ENCODE measurements around the gene ACAP1.
"Not testable (repeated sequence)": the region's sequence is repeated elsewhere in the genome, so short reads cannot be mapped to it uniquely, and the experiment has no call there.

Gene ACAP1

DNA sequence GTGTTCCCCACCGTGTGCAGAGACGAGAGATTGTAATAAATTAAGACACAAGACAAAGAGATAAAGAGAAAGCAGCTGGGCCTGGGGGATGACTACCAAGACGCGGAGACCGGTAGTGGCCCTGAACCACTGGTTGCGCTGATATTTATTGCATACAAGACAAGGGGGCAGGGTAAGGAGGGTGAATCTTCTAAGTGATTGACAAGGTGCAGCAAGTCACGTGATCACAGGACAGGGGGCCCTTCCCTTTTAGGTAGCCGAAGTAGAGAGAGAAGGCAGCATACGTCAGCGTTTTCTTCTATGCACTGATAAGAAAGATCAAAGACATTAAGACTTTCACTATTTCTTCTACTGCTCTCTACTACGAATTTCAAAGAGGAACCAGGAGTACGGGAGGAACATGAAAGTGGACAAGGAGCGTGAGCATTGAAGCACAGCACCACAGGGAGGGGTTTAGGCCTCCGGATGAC is 3.7 kb upstream of the ACAP1 start:
- H3K4me1 ChIP-seq (ENCODE audit: control insufficient read depth, insufficient read depth, low read length) = peaks cover 14% of the 10 kb centered on the region
- H3K27me3 ChIP-seq (replicated peaks; ENCODE audit: control insufficient read depth, insufficient read depth, low read length) = peaks cover 21% of the 10 kb centered on the region
- H3K9ac ChIP-seq (ENCODE audit: low read length); DNase-seq (ENCODE audit: low read depth); H3K4me3 ChIP-seq (ENCODE audit: low read length); H3K36me3 ChIP-seq (ENCODE audit: control insufficient read depth, insufficient read depth, low read length, severe bottlenecking); H3K9me3 ChIP-seq (ENCODE audit: control insufficient read depth, low read length): not testable (repeated sequence)

DNA sequence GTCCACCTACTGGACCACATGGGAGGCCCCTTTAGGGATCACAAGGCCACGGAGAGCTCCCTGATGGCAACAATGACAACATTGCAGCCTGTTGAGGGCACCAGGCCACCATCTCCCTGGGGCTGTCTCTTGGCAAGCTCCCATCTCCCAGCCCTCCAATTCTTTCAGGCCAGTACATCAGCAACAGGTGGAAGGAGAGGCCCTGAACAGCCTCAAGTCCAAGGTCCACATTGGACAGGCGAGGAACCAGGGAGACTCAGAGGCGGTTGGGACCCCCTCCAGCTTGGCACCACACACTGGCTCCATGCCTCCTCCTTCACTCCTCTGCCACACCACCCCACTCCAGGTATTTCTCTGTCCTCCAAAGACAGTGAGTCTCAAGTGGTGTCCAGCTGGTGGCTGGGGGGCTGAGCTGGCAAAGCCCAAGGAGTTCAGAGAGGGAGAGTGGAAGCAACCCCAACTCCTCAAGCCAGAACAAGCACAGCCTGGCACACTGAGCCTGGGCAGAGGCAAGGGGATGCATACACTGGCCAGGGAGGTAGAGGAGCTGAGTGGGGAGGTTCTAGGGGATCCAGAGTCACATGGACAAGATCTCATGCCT is 1.3 kb upstream of the ACAP1 start:
- H3K4me1 ChIP-seq (ENCODE audit: control insufficient read depth, insufficient read depth, low read length) = peaks cover 8% of the 10 kb centered on the region
- DNase-seq (ENCODE audit: low read depth) = no peak
- no peaks in the 10 kb centered on the region for H3K36me3 ChIP-seq (ENCODE audit: control insufficient read depth, insufficient read depth, low read length, severe bottlenecking)
- H3K27me3 ChIP-seq (replicated peaks; ENCODE audit: control insufficient read depth, insufficient read depth, low read length) = peaks cover 21% of the 10 kb centered on the region
- H3K9me3 ChIP-seq (ENCODE audit: control insufficient read depth, low read length) = no peaks in the 10 kb centered on the region
- no peak overlapping the region for H3K4me3 ChIP-seq (ENCODE audit: low read length)
- no peak overlapping the region for H3K9ac ChIP-seq (ENCODE audit: low read length)

DNA sequence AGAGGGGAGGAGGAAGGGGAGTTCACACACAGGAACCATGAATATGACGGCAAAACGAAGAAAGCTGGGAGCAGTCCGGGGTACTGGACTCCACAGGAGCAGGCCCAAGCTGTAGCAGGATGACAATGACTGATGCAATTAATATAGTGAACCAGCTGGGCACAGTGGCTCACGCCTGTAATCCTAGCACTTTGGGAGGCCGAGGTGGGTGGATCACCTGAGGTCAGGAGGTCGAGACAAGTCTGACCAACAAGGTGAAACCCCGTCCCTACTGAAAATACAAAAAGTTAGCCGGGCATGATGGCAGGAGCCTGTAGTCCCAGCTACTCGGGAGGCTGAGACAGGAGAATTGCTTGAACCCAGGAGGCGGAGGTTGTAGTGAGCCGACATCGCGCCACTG is 564 bp upstream of the ACAP1 start:
- not testable (repeated sequence) for H3K9ac ChIP-seq (ENCODE audit: low read length); H3K4me1 ChIP-seq (ENCODE audit: control insufficient read depth, insufficient read depth, low read length); DNase-seq (ENCODE audit: low read depth); H3K36me3 ChIP-seq (ENCODE audit: control insufficient read depth, insufficient read depth, low read length, severe bottlenecking); H3K4me3 ChIP-seq (ENCODE audit: low read length); H3K9me3 ChIP-seq (ENCODE audit: control insufficient read depth, low read length)
- peaks cover 21% of the 10 kb centered on the region for H3K27me3 ChIP-seq (replicated peaks; ENCODE audit: control insufficient read depth, insufficient read depth, low read length)

DNA sequence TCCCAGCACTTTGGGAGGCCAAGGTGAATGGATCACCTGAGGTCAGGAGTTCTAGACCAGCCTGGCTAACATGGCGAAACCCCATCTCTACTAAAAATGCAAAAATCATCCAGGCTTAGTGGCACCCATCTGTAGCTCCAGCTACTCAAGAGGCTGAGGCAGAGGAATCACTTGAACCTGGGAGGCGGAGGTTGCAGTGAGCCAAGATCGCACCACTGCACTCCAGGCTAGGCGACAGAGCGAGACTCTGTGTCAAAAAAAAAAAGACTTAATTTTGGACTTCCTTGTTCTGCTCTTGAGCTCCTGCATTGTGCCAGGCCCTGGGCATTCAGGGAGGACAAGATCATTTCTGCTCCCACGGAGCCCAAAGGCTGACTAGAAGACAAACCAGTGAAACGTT is 1.3 kb downstream of the ACAP1 start:
- not testable (repeated sequence) for H3K4me3 ChIP-seq (ENCODE audit: low read length); H3K36me3 ChIP-seq (ENCODE audit: control insufficient read depth, insufficient read depth, low read length, severe bottlenecking); H3K4me1 ChIP-seq (ENCODE audit: control insufficient read depth, insufficient read depth, low read length); H3K9ac ChIP-seq (ENCODE audit: low read length); H3K9me3 ChIP-seq (ENCODE audit: control insufficient read depth, low read length); DNase-seq (ENCODE audit: low read depth)
- peaks cover 31% of the 10 kb centered on the region for H3K27me3 ChIP-seq (replicated peaks; ENCODE audit: control insufficient read depth, insufficient read depth, low read length)

DNA sequence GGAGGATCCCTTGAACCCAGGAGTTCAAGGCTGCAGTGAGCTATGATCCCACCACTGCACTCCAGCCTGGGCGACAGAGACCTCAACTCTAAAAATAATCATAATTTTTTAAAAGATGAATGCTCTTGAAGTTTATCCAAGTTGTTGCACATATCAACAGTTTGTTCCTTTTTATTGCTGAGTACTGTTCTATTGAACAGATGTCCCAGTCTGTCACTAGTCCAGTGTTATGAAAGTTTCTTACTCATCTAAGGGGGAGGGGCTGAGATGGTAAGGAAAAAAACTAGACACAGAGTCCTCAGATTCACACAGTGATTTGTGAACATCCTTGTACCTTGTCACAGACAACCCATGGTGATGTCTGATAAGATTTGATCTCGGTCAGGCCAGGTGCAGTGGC is 3.9 kb downstream of the ACAP1 start:
- Histone ChIP-seq H3K9me3 (ENCODE audit: control insufficient read depth, low read length) (no peaks in the 10 kb centered on the region), H3K9ac (ENCODE audit: low read length) (no peak overlapping the region), H3K4me3 (ENCODE audit: low read length) (no peak overlapping the region), H3K36me3 (ENCODE audit: control insufficient read depth, insufficient read depth, low read length, severe bottlenecking) (no peaks in the 10 kb centered on the region), H3K27me3 (replicated peaks; ENCODE audit: control insufficient read depth, insufficient read depth, low read length) (peaks cover 45% of the 10 kb centered on the region), H3K4me1 (ENCODE audit: control insufficient read depth, insufficient read depth, low read length) (peaks cover 10% of the 10 kb centered on the region)
- DNase-seq (ENCODE audit: low read depth) = no peak

DNA sequence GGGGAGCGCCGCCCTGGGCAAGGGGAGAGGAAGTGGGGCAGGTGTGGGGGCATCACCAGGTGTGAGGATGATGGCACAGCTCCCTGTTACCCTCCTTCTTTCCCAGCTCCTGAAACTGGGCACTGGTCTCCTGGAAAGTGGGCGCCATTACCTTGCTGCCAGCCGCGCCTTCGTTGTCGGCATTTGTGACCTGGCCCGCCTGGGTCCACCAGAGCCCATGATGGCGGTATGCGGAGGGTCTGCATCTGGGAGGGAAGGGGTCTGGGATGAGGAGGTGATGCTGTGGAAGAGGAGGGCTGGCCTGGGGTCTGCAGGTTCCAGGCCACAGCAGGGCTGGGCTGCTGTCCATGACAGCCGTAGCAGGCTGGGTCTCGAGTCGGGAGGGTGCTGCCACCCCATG is 5.5 kb downstream of the ACAP1 start:
- no peak overlapping the region for H3K9ac ChIP-seq (ENCODE audit: low read length)
- no peak for DNase-seq (ENCODE audit: low read depth)
- H3K4me3 ChIP-seq (ENCODE audit: low read length) = no peak overlapping the region
- H3K36me3 ChIP-seq (ENCODE audit: control insufficient read depth, insufficient read depth, low read length, severe bottlenecking) = no peaks in the 10 kb centered on the region
- H3K27me3 ChIP-seq (replicated peaks; ENCODE audit: control insufficient read depth, insufficient read depth, low read length) = peaks cover 37% of the 10 kb centered on the region
- no peaks in the 10 kb centered on the region for H3K9me3 ChIP-seq (ENCODE audit: control insufficient read depth, low read length)
- H3K4me1 ChIP-seq (ENCODE audit: control insufficient read depth, insufficient read depth, low read length) = peaks cover 10% of the 10 kb centered on the region

DNA sequence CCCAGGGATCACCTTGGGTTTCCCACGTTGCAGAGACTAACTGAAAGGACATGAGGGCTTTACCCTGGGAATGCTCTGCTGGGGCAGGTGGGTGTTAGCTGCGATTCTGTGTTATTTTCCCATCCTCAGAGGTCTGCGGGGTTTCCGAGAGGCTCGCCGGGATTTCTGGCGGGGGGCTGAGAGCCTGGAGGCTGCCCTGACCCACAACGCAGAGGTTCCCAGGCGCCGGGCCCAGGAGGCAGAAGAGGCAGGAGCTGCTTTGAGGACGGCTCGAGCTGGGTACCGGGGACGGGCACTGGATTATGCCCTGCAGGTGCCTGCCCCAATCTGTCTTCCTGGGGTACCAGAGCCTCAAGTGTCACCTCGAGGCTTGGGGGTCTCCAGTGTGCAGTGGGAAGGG is 6.9 kb downstream of the ACAP1 start:
- H3K9ac ChIP-seq (ENCODE audit: low read length) = no peak overlapping the region
- no peak overlapping the region for H3K4me3 ChIP-seq (ENCODE audit: low read length)
- H3K27me3 ChIP-seq (replicated peaks; ENCODE audit: control insufficient read depth, insufficient read depth, low read length) = peaks cover 32% of the 10 kb centered on the region
- H3K4me1 ChIP-seq (ENCODE audit: control insufficient read depth, insufficient read depth, low read length) = peaks cover 15% of the 10 kb centered on the region
- DNase-seq (ENCODE audit: low read depth) = no peak
- H3K9me3 ChIP-seq (ENCODE audit: control insufficient read depth, low read length) = no peaks in the 10 kb centered on the region
- no peaks in the 10 kb centered on the region for H3K36me3 ChIP-seq (ENCODE audit: control insufficient read depth, insufficient read depth, low read length, severe bottlenecking)

DNA sequence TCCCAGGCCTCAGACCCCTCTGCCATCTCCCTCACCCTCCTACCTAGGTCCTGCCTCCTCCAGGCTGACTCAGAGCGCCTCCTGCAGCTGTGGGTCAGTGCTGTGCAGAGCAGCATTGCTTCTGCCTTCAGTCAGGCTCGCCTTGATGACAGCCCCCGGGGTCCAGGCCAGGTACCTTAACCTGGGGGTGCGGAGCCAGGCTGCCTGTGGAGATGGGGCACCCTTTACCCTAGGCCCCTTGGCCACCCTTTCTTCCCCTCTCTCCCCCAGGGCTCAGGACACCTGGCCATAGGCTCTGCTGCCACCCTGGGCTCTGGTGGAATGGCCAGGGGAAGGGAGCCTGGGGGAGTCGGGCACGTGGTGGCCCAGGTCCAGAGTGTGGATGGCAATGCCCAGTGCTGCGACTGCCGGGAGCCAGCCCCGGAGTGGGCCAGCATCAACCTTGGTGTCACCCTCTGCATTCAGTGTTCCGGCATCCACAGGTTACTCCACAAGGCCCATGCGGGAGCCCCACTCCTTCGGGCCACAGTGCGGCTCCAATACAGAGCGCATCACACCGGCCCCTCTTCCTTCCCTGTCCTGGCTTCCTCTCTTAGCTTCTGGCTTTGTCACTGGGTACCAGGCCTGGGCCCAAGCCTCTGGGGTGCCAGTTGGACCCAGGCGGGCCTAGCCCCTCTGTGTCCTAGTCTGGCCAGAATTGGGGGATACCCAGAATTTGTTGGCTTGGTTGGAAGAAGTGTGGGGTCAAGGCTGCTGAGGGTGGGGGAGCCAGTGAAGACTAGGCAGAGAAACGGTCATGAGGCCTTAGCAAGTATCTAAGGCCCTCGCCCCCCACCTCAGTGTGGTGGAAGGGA is 10.7 kb downstream of the ACAP1 start:
- H3K36me3 ChIP-seq (ENCODE audit: control insufficient read depth, insufficient read depth, low read length, severe bottlenecking) = no peaks in the 10 kb centered on the region
- H3K27me3 ChIP-seq (replicated peaks; ENCODE audit: control insufficient read depth, insufficient read depth, low read length) = peaks cover 25% of the 10 kb centered on the region
- no peak overlapping the region for H3K4me3 ChIP-seq (ENCODE audit: low read length)
- DNase-seq (ENCODE audit: low read depth) = no peak
- no peaks in the 10 kb centered on the region for H3K9me3 ChIP-seq (ENCODE audit: control insufficient read depth, low read length)
- H3K4me1 ChIP-seq (ENCODE audit: control insufficient read depth, insufficient read depth, low read length) = peaks cover 25% of the 10 kb centered on the region
- H3K9ac ChIP-seq (ENCODE audit: low read length) = peak overlapping the region; percentile 10

DNA sequence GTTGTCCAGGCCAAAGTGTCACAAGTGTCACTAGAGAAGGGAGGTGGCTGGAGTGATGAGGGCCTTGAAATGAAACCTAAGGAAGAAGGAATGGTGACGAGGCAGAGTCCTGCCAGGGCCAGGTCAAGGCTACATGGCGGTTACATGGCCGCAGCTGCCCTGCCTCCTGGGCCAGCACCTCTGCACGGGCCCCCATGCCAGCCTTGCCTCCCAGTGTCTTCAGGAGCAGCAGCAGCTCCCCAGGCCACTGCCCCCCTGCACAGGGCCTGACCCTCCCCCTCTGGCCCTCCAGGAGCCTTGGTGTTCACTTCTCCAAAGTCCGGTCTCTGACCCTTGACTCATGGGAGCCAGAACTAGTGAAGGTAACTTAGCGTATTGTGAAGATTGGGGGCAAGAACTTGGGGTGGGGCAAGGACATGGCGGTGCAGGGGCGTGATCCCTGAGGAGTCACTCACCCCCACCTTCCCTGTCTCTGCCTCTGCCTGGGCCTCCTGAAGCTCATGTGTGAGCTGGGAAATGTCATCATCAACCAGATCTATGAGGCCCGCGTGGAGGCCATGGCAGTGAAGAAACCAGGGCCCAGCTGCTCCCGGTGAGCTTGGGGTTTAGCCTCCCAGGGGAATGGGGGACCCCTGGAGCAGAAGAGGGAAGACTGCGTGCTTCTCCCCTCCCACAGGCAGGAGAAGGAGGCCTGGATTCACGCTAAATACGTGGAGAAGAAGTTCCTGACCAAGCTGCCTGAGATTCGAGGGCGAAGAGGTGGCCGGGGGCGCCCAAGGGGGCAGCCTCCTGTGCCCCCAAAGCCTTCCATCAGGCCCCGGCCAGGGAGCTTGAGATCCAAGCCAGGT is 11.5 kb downstream of the ACAP1 start:
- H3K9me3 ChIP-seq (ENCODE audit: control insufficient read depth, low read length) = no peaks in the 10 kb centered on the region
- no peak for DNase-seq (ENCODE audit: low read depth)
- H3K4me1 ChIP-seq (ENCODE audit: control insufficient read depth, insufficient read depth, low read length) = peaks cover 31% of the 10 kb centered on the region
- H3K9ac ChIP-seq (ENCODE audit: low read length) = no peak overlapping the region
- no peak overlapping the region for H3K4me3 ChIP-seq (ENCODE audit: low read length)
- H3K36me3 ChIP-seq (ENCODE audit: control insufficient read depth, insufficient read depth, low read length, severe bottlenecking) = no peaks in the 10 kb centered on the region
- H3K27me3 ChIP-seq (replicated peaks; ENCODE audit: control insufficient read depth, insufficient read depth, low read length) = peaks cover 22% of the 10 kb centered on the region

DNA sequence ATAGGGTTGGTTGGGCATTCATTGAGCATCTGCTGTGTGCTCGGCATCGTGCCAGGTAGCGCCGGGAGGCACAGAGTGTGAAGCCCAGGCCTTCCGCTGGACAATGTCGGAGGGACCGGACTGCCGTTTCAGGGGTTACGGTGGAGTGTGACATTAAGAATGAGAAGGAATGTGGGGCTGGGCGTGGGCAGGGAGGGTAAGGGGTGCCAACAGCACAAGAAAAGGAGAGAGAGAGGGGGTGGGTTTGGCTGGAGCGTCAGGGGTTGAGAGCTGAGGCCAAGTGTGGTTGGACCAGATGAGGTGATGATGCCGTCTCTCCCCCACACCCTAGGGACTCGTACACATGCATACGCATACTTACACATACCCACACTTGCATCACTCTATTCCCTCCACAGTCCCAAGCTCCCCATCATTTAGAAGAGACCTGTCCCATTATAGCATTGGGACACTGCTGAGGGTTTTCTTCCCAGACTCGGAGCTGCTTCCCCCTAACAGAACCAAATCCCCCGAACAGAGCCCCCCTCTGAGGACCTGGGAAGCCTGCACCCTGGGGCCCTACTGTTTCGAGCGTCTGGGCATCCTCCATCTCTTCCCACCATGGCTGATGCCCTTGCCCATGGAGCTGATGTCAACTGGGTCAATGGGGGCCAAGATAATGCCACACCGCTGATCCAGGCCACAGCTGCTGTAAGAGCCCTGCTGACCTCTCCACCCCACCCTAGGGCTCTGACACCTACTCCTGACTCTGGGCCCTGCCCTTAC is 12.3 kb downstream of the ACAP1 start:
- Histone ChIP-seq H3K4me3 (ENCODE audit: low read length) (peak overlapping the region; percentile 82), H3K9ac (ENCODE audit: low read length) (no peak overlapping the region), H3K27me3 (replicated peaks; ENCODE audit: control insufficient read depth, insufficient read depth, low read length) (peaks cover 14% of the 10 kb centered on the region), H3K9me3 (ENCODE audit: control insufficient read depth, low read length) (no peaks in the 10 kb centered on the region), H3K36me3 (ENCODE audit: control insufficient read depth, insufficient read depth, low read length, severe bottlenecking) (no peaks in the 10 kb centered on the region), H3K4me1 (ENCODE audit: control insufficient read depth, insufficient read depth, low read length) (peaks cover 39% of the 10 kb centered on the region)
- no peak for DNase-seq (ENCODE audit: low read depth)
